Chondrocyte (in vitro differentiated cells): ENCODE results near the gene ITGA4. TPM values are rescaled to one million over a fixed set of nuclear protein-coding genes. Genes with fewer than 3 reads are reported as not detected.

Experiments
- DNase-seq: peaks from one replicate; pipeline ENCODE4 v3.0.0; 2021; ENCODE audit warnings: mixed read lengths, low spot score
- H3K27ac Mint-ChIP-seq: one replicate; pipeline ENCODE4 v1.8.0; 2021; ENCODE audit warnings: mild to moderate bottlenecking, moderate library complexity, mixed read lengths; ENCODE audit not compliant: unreplicated experiment
- H3K27me3 Mint-ChIP-seq: 2 replicates; pipeline ENCODE4 v1.8.0; 2021; ENCODE audit warnings: low read depth, mixed read lengths
- H3K36me3 Mint-ChIP-seq: 2 replicates; pipeline ENCODE4 v1.8.0; 2021; ENCODE audit warnings: low read depth, mixed read lengths
- H3K4me1 Mint-ChIP-seq: 2 replicates; pipeline ENCODE4 v1.8.0; 2021; ENCODE audit warnings: low read depth, mild to moderate bottlenecking, mixed read lengths
- H3K4me3 Mint-ChIP-seq: one replicate; pipeline ENCODE4 v1.8.0; 2021; ENCODE audit warnings: mild to moderate bottlenecking, moderate library complexity, mixed read lengths; ENCODE audit not compliant: unreplicated experiment
- H3K9me3 Mint-ChIP-seq: 2 replicates; pipeline ENCODE4 v1.8.0; 2021; ENCODE audit warnings: low read depth, mixed read lengths
- total RNA-seq: library from RNA; stranded (reverse); gene quantifications from 3 replicates; pipeline ENCODE4 v1.2.1, GENCODE V29; 2021
- TF ChIP-seq, protein P1 (sequence below): fragments of 200-600 bp; sonication (generic); IDR thresholded peaks from 2 replicates; pipeline ENCODE4 v1.5.0; 2021; ENCODE audit warnings: antibody characterized with exemption, mild to moderate bottlenecking, moderate library complexity

Gene ITGA4
- total RNA-seq, 1 donor from 2014 or later = 23.0 TPM

DNA sequence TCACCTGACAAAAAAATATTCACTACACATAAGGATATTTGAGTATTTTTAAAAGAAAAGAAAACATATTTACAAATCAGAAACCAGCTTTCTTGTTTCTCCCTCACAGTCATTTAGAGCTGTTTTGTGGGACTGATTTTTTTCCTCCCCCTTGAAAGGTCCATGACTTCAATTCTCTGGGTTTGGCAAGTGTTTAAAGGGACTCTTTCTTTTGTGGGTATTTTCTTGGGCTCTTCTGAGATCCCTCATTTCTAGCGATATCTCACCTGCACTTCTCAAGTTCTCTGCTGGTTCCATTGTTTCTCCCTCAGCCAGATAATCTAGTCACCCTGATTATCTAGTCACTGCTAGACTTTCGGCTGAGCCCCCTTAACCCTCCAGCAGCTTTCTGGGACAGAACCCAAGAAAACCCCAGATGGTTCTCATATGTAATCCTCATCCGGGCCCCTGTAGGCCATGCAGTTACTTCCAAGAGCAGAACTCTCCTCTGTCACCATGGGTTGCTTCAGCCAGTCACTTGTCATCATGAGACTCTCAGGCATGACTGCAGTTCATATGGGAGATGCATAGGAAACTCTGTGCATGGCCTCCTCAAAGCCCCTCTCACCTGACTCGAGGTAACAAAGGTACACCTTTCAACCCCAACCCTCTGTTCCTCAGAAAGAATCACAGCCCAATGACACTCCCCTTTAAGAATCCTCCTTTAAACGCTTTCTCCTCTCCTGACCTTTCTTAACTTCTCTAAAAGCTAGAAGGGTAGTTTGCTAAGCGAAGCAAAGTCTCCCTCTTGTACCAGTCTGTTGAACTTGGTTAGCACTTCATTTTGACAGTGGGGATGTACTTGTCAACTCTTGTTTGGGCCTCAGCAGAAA is 36.7 kb upstream of the ITGA4 start:
- no peak for DNase-seq
- Mint-ChIP-seq H3K9me3 (peaks cover 6% of the 10 kb centered on the region), H3K27ac (no peak overlapping the region), H3K27me3 (no peaks in the 10 kb centered on the region), H3K36me3 (no peaks in the 10 kb centered on the region), H3K4me3 (no peak overlapping the region), H3K4me1 (no peaks in the 10 kb centered on the region)
- TF ChIP-seq, protein P1, sequence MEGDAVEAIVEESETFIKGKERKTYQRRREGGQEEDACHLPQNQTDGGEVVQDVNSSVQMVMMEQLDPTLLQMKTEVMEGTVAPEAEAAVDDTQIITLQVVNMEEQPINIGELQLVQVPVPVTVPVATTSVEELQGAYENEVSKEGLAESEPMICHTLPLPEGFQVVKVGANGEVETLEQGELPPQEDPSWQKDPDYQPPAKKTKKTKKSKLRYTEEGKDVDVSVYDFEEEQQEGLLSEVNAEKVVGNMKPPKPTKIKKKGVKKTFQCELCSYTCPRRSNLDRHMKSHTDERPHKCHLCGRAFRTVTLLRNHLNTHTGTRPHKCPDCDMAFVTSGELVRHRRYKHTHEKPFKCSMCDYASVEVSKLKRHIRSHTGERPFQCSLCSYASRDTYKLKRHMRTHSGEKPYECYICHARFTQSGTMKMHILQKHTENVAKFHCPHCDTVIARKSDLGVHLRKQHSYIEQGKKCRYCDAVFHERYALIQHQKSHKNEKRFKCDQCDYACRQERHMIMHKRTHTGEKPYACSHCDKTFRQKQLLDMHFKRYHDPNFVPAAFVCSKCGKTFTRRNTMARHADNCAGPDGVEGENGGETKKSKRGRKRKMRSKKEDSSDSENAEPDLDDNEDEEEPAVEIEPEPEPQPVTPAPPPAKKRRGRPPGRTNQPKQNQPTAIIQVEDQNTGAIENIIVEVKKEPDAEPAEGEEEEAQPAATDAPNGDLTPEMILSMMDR = no peak

DNA sequence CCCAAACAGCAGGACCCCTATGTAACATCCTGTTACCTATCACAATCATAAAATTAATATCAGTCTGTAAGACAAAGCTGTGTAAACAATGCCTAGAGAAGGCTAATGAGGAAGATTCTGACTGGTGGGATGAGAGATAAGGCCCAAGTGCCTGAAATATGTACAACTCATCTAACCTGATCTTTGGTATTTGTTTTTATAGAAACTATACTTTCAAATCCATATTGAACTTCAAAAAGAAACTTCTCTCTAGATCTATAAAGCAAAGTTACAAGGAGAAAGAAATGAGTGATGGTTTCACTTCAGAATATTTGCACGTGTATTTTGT is 36.1 kb upstream of the ITGA4 start:
- DNase-seq = no peak
- no peak overlapping the region for H3K4me3 Mint-ChIP-seq
- no peaks in the 10 kb centered on the region for H3K4me1 Mint-ChIP-seq
- no peak overlapping the region for H3K27ac Mint-ChIP-seq
- no peaks in the 10 kb centered on the region for H3K36me3 Mint-ChIP-seq
- H3K9me3 Mint-ChIP-seq = no peaks in the 10 kb centered on the region
- H3K27me3 Mint-ChIP-seq = no peaks in the 10 kb centered on the region
- TF ChIP-seq, protein P1 = no peak

DNA sequence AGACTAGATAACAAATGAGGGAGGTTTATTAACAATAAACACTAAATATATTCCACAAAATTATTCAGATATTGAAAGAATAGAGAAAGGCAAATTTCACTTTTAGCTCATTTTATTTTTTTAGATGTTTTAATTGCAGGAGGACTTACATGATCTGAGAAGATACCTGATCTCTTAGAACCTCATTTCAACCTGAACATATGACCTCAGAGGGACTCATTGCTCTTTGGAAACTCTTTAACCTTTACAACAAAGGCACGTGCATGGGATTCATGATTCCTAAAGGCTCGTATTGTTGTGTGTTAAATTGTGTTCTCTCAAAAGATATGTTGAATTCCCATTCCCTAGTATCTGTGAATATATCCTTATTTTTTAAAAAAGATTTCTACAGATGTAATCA is 35.7 kb upstream of the ITGA4 start:
- no peaks in the 10 kb centered on the region for H3K9me3 Mint-ChIP-seq
- H3K27ac Mint-ChIP-seq = no peak overlapping the region
- TF ChIP-seq, protein P1 = no peak
- no peaks in the 10 kb centered on the region for H3K4me1 Mint-ChIP-seq
- no peaks in the 10 kb centered on the region for H3K36me3 Mint-ChIP-seq
- H3K27me3 Mint-ChIP-seq = no peaks in the 10 kb centered on the region
- DNase-seq = no peak
- H3K4me3 Mint-ChIP-seq = no peak overlapping the region

DNA sequence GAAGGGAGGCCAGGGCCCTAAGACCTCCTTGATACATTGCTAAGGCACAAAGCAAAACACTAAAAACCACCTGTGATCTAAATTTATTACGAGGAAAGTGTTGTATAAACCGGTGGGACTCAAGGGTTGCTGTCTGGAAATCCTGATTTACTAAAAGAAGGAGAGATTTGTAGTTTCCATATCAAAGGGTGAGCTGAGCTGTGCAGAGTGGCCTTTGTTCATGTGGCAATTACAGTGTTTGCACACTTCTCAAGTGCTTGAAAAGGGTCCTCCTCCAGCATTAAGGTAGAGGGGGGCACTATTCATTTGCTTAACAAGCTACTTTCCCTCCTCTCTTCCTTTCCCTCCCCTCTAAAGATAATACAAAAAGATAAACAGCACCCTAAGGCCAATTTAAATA is 30.5 kb upstream of the ITGA4 start:
- TF ChIP-seq, protein P1 = no peak
- Mint-ChIP-seq H3K27ac (no peak overlapping the region), H3K27me3 (no peaks in the 10 kb centered on the region), H3K9me3 (no peaks in the 10 kb centered on the region), H3K36me3 (no peaks in the 10 kb centered on the region), H3K4me3 (no peak overlapping the region), H3K4me1 (no peaks in the 10 kb centered on the region)
- no peak for DNase-seq

DNA sequence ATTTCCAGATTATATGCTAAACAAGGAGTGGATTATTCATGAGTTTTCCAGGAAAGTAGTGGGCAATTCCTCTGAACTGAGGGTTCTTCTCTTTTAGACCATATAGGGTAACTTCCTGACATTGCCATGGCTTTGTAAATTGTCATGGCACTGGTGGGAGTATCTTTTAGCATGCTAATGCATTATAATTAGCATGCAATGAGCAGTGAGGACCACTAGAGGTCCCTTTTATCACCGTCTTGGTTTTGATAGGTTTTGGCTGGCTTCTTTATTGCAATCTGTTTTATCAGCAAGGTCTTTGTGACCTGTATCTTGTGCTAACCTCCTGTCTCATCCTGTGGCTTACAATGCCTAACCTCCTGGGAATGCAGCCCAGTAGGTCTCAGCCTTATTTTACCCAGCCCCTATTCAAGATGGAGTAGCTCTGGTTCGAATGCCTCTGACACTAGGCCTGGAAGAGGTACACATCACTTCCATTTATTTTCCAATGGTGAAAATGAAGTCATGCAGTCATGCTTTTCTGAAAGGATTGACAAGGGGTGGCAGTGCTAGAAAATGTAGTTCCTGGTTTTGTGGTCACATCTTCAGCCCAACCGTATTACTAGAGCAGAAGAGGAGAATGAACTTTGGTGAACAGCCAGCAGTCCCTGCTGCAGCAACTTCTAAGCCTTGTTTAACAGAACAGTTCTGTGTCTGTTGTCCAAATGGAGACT is 26.6 kb upstream of the ITGA4 start:
- TF ChIP-seq, protein P1 = peak; percentile 60

More for the DNA sequence above, 26.6 kb upstream of the ITGA4 start:
- Mint-ChIP-seq H3K9me3 (peaks cover 16% of the 10 kb centered on the region), H3K27ac (no peak overlapping the region), H3K4me1 (no peaks in the 10 kb centered on the region), H3K4me3 (no peak overlapping the region), H3K36me3 (no peaks in the 10 kb centered on the region), H3K27me3 (no peaks in the 10 kb centered on the region)
- no peak for DNase-seq
